ENCODE measurements around the gene HNF4A. TPM values are rescaled to one million over a fixed set of nuclear protein-coding genes. Genes with fewer than 3 reads are reported as not detected.

HNF4A gene
- total RNA-seq, 1 donor from 2014 or later, result 0.09 TPM

- no peak for TF ChIP-seq CTCF (IDR thresholded peaks at IDR 0.05; ENCODE audit: unreplicated experiment)
- DNase-seq (ENCODE audit: low spot score in 2 of 2, unreplicated experiment in 2 of 2), result no peak
- no peak overlapping the region for H3K4me3 Mint-ChIP-seq
- no peak overlapping the region for H3K27ac Mint-ChIP-seq
- H3K4me1 Mint-ChIP-seq, result no peaks in the 10 kb centered on the region
- H3K9me3 Mint-ChIP-seq, result no peaks in the 10 kb centered on the region
- no peaks in the 10 kb centered on the region for H3K36me3 Mint-ChIP-seq
- peaks cover 14% of the 10 kb centered on the region for H3K27me3 Mint-ChIP-seq (ENCODE audit: low read depth)
Measured at GRCh38 chr20:44402391-44403193, 47.1 kb downstream of the HNF4A start.

- H3K27me3 Mint-ChIP-seq (ENCODE audit: low read depth), result peaks cover 8% of the 10 kb centered on the region
- no peak overlapping the region for H3K27ac Mint-ChIP-seq
- no peaks in the 10 kb centered on the region for H3K36me3 Mint-ChIP-seq
- no peak for TF ChIP-seq CTCF (IDR thresholded peaks at IDR 0.05; ENCODE audit: unreplicated experiment)
- no peak overlapping the region for H3K4me3 Mint-ChIP-seq
- H3K9me3 Mint-ChIP-seq, result no peaks in the 10 kb centered on the region
- no peaks in the 10 kb centered on the region for H3K4me1 Mint-ChIP-seq
- no peak for DNase-seq (ENCODE audit: low spot score in 2 of 2, unreplicated experiment in 2 of 2)
Measured at GRCh38 chr20:44403194-44404112, 48.0 kb downstream of the HNF4A start.

- H3K36me3 Mint-ChIP-seq, result no peaks in the 10 kb centered on the region
- no peak overlapping the region for H3K27ac Mint-ChIP-seq
- no peak for DNase-seq (ENCODE audit: low spot score in 2 of 2, unreplicated experiment in 2 of 2)
- no peak overlapping the region for H3K4me3 Mint-ChIP-seq
- H3K9me3 Mint-ChIP-seq, result no peaks in the 10 kb centered on the region
- no peaks in the 10 kb centered on the region for H3K4me1 Mint-ChIP-seq
- H3K27me3 Mint-ChIP-seq (ENCODE audit: low read depth), result peaks cover 4% of the 10 kb centered on the region
- no peak for TF ChIP-seq CTCF (IDR thresholded peaks at IDR 0.05; ENCODE audit: unreplicated experiment)
Measured at GRCh38 chr20:44404204-44405181, 49.0 kb downstream of the HNF4A start.

GRCh38 chr20:44405257-44405656 is 49.8 kb downstream of the HNF4A start:
- H3K4me1 Mint-ChIP-seq, result no peaks in the 10 kb centered on the region
- no peak overlapping the region for H3K4me3 Mint-ChIP-seq
- TF ChIP-seq CTCF (IDR thresholded peaks at IDR 0.05; ENCODE audit: unreplicated experiment), result no peak
- no peaks in the 10 kb centered on the region for H3K36me3 Mint-ChIP-seq
- H3K27ac Mint-ChIP-seq, result no peak overlapping the region
- no peak for DNase-seq (ENCODE audit: low spot score in 2 of 2, unreplicated experiment in 2 of 2)
- H3K9me3 Mint-ChIP-seq, result no peaks in the 10 kb centered on the region
- no peaks in the 10 kb centered on the region for H3K27me3 Mint-ChIP-seq (ENCODE audit: low read depth)

Measured in mesothelial cell of epicardium (in vitro differentiated cells).